ENCODE measurements around the gene RPLP1. TPM values are rescaled to one million over a fixed set of nuclear protein-coding genes. Genes with fewer than 3 reads are reported as not detected.
A peak's percentile ranks its signal among the peaks of the same experiment; 100 is the strongest.

RPLP1 gene
- total RNA-seq, 1 donor from 2014 or later, result 1,580 TPM

GRCh38 chr15:69475769-69476358 lies 23.2 kb downstream of the RPLP1 start:
- H3K27me3 Mint-ChIP-seq (ENCODE audit: unreplicated experiment), result peaks cover 12% of the 10 kb centered on the region
- peak; percentile 93 for DNase-seq (ENCODE audit: extremely low spot score, unreplicated experiment)
- peak; percentile 96 for TF ChIP-seq CTCF (IDR thresholded peaks at IDR 0.05)
- peaks cover 2% of the 10 kb centered on the region for H3K4me1 Mint-ChIP-seq (ENCODE audit: unreplicated experiment)
- no peak overlapping the region for H3K27ac Mint-ChIP-seq (ENCODE audit: unreplicated experiment)
- no peak overlapping the region for H3K4me3 Mint-ChIP-seq (ENCODE audit: unreplicated experiment)
- H3K36me3 Mint-ChIP-seq (ENCODE audit: unreplicated experiment), result no peaks in the 10 kb centered on the region
- peaks cover 9% of the 10 kb centered on the region for H3K9me3 Mint-ChIP-seq (ENCODE audit: unreplicated experiment)

GRCh38 chr15:69476704-69477473 lies 24.3 kb downstream of the RPLP1 start:
- TF ChIP-seq CTCF (IDR thresholded peaks at IDR 0.05), result no peak
- DNase-seq (ENCODE audit: extremely low spot score, unreplicated experiment), result no peak
- H3K27me3 Mint-ChIP-seq (ENCODE audit: unreplicated experiment), result peaks cover 20% of the 10 kb centered on the region
- H3K4me1 Mint-ChIP-seq (ENCODE audit: unreplicated experiment), result peaks cover 2% of the 10 kb centered on the region
- no peaks in the 10 kb centered on the region for H3K36me3 Mint-ChIP-seq (ENCODE audit: unreplicated experiment)
- no peak overlapping the region for H3K4me3 Mint-ChIP-seq (ENCODE audit: unreplicated experiment)
- H3K9me3 Mint-ChIP-seq (ENCODE audit: unreplicated experiment), result peaks cover 9% of the 10 kb centered on the region
- H3K27ac Mint-ChIP-seq (ENCODE audit: unreplicated experiment), result no peak overlapping the region

GRCh38 chr15:69478259-69478781 lies 25.7 kb downstream of the RPLP1 start:
- H3K9me3 Mint-ChIP-seq (ENCODE audit: unreplicated experiment), result peaks cover 9% of the 10 kb centered on the region
- H3K4me1 Mint-ChIP-seq (ENCODE audit: unreplicated experiment), result peaks cover 2% of the 10 kb centered on the region
- no peak for DNase-seq (ENCODE audit: extremely low spot score, unreplicated experiment)
- TF ChIP-seq CTCF (IDR thresholded peaks at IDR 0.05), result peak; percentile 88
- peaks cover 28% of the 10 kb centered on the region for H3K27me3 Mint-ChIP-seq (ENCODE audit: unreplicated experiment)
- H3K27ac Mint-ChIP-seq (ENCODE audit: unreplicated experiment), result no peak overlapping the region
- no peaks in the 10 kb centered on the region for H3K36me3 Mint-ChIP-seq (ENCODE audit: unreplicated experiment)
- H3K4me3 Mint-ChIP-seq (ENCODE audit: unreplicated experiment), result no peak overlapping the region

GRCh38 chr15:69479081-69479480 lies 26.5 kb downstream of the RPLP1 start:
- Mint-ChIP-seq H3K4me3 (ENCODE audit: unreplicated experiment) (no peak overlapping the region), H3K27me3 (ENCODE audit: unreplicated experiment) (peaks cover 32% of the 10 kb centered on the region)

More at GRCh38 chr15:69479081-69479480, 26.5 kb downstream of the RPLP1 start:
- H3K9me3 Mint-ChIP-seq (ENCODE audit: unreplicated experiment), result peaks cover 9% of the 10 kb centered on the region
- DNase-seq (ENCODE audit: extremely low spot score, unreplicated experiment), result no peak
- peaks cover 2% of the 10 kb centered on the region for H3K4me1 Mint-ChIP-seq (ENCODE audit: unreplicated experiment)
- H3K36me3 Mint-ChIP-seq (ENCODE audit: unreplicated experiment), result no peaks in the 10 kb centered on the region
- TF ChIP-seq CTCF (IDR thresholded peaks at IDR 0.05), result no peak
- H3K27ac Mint-ChIP-seq (ENCODE audit: unreplicated experiment), result no peak overlapping the region
